K562 (cell line): ENCODE data around the gene CDC25B. TPM values are rescaled to one million over a fixed set of nuclear protein-coding genes. Genes with fewer than 3 reads are reported as not detected.

Source experiments
- ATAC-seq: fragments of 200-7000 bp; cut with Tn5 transposase; 3 replicates; pipeline ENCODE4 v1.9.1; 2020; ENCODE audit warnings: moderate library complexity
- BruUV-seq: library from RNA; stranded (reverse); fragments of 400-500 nt; replicated peaks from 2 replicates; lab custom pipeline; 2021; lab: Mats Ljungman, UMichigan
- CTCF ChIA-PET: fragments of 300-600 bp; formaldehyde crosslinking; extraction: SDS; loops from one replicate; lab custom pipeline; 2021; ENCODE audit warnings: low intra/inter-chr PET ratio; lab: Yijun Ruan, JAX
- POLR2A ChIA-PET: fragments of 300-600, 350-650 bp; sonication (Branson Sonifier 250); formaldehyde crosslinking; extraction: SDS; loops from one replicate; lab custom pipeline; 2021; ENCODE audit warnings: antibody characterized with exemption, inconsistent platforms; lab: Yijun Ruan, JAX
- DNase-seq, 4 experiments: peaks; one replicate each; pipeline versions ENCODE4 v3.0.0 to v3.0.0-alpha.2; 2011 to 2018; ENCODE audit warnings: low spot score in 3 of 4, mixed read lengths in 3 of 4; ENCODE audit errors: extremely low read depth in 1 of 4
- FAIRE-seq: peaks from 2 replicates; lab custom pipeline; 2011; peaks lifted over from hg19 to GRCh38; lab: Jason Lieb, UNC
- H2AFZ ChIP-seq: 2 replicates; pipeline ENCODE4 v1.6.0; 2011; ENCODE audit warnings: low read depth, low read length, control low read depth, inconsistent platforms
- H3K27ac ChIP-seq: fragments of 200-600 bp; 3 replicates; pipeline ENCODE4 v1.8.0; 2011; ENCODE audit warnings: low read depth, mild to moderate bottlenecking, control low read depth, inconsistent platforms, low read length, moderate library complexity, mixed read lengths; ENCODE audit errors: extremely low read depth
- H3K27me3 ChIP-seq, 2 experiments: fragments of 300-600 bp in 1 of 2; 2 replicates in 1 of 2; 3 replicates in 1 of 2; pipeline versions ENCODE4 v1.6.0 to v1.8.0; 2011; ENCODE audit warnings: inconsistent platforms in 2 of 2, low read length in 2 of 2, mild to moderate bottlenecking in 1 of 2, mixed read lengths in 1 of 2, moderate library complexity in 1 of 2; ENCODE audit not compliant: control insufficient read depth in 2 of 2, insufficient read depth in 2 of 2
- H3K36me3 ChIP-seq: fragments of 300-600 bp; 3 replicates; pipeline ENCODE4 v1.8.0; 2011; ENCODE audit warnings: mild to moderate bottlenecking, low read length, inconsistent platforms; ENCODE audit not compliant: control insufficient read depth, insufficient read depth
- H3K4me1 ChIP-seq, 2 experiments: fragments of 200-600 bp in 1 of 2; replicated peaks in 1 of 2; 2 replicates in 1 of 2; 3 replicates in 1 of 2; pipeline versions ENCODE4 v1.5.1 to v1.8.0; 2011; ENCODE audit warnings: inconsistent platforms in 2 of 2, low read length in 2 of 2, mild to moderate bottlenecking in 1 of 2, mixed read lengths in 1 of 2, moderate library complexity in 1 of 2; ENCODE audit not compliant: control insufficient read depth in 2 of 2, insufficient read depth in 2 of 2
- H3K4me2 ChIP-seq: 2 replicates; pipeline ENCODE4 v1.6.1; 2011; ENCODE audit warnings: low read length, control low read depth, inconsistent platforms, mixed read lengths; ENCODE audit not compliant: insufficient read depth
- H3K4me3 ChIP-seq: fragments of 200-600 bp; sonication (generic), shearing (Covaris generic); 2 replicates; pipeline ENCODE4 v1.5.1; 2016; ENCODE audit warnings: control low read depth, inconsistent platforms
- H3K79me2 ChIP-seq: fragments of 200-600 bp; 3 replicates; pipeline ENCODE4 v1.8.0; 2011; ENCODE audit warnings: low read length, inconsistent platforms; ENCODE audit not compliant: control insufficient read depth, insufficient read depth
- H3K9ac ChIP-seq, 2 experiments: 2 replicates each; pipeline versions ENCODE4 v1.6.0 to v1.6.1; 2011; ENCODE audit warnings: low read depth in 2 of 2, low read length in 2 of 2, control low read depth in 1 of 2, inconsistent platforms in 1 of 2, mild to moderate bottlenecking in 1 of 2, mixed read lengths in 1 of 2; ENCODE audit not compliant: insufficient read depth in 1 of 2
- H3K9me1 ChIP-seq: one replicate; pipeline ENCODE4 v1.6.0; 2011; ENCODE audit warnings: inconsistent platforms, mild to moderate bottlenecking, low read length, moderate library complexity; ENCODE audit not compliant: control insufficient read depth, insufficient read depth
- H3K9me3 ChIP-seq: replicated peaks from 2 replicates; pipeline ENCODE4 v1.5.1; 2011; ENCODE audit warnings: low read depth, low read length, inconsistent platforms; ENCODE audit not compliant: control insufficient read depth, insufficient read depth
- H4K20me1 ChIP-seq: replicated peaks from 2 replicates; pipeline ENCODE4 v1.6.1; 2011; ENCODE audit warnings: low read length, inconsistent platforms, mixed read lengths; ENCODE audit not compliant: control insufficient read depth, insufficient read depth
- CHAMP1 ChIP-seq: fragments of 450-650 bp; IDR thresholded peaks from 2 replicates; pipeline ENCODE4 v1.6.1; 2016; ENCODE audit warnings: mild to moderate bottlenecking
- DIDO1 ChIP-seq: fragments of 450-650 bp; IDR thresholded peaks from 2 replicates; pipeline ENCODE4 v1.6.1; 2016; ENCODE audit warnings: low read depth, missing biosample characterization, missing genetic modification characterization
- HIVEP1 ChIP-seq: fragments of 250-450 bp; sonication (Bioruptor Pico); IDR thresholded peaks from 2 replicates; pipeline ENCODE4 v1.4.0; 2020; ENCODE audit warnings: mild to moderate bottlenecking
- NCOA4 ChIP-seq: fragments of 450-650 bp; IDR thresholded peaks from 2 replicates; pipeline ENCODE4 v1.6.1; 2018; ENCODE audit warnings: mild to moderate bottlenecking; ENCODE audit not compliant: partially characterized antibody
- PATZ1 ChIP-seq: fragments of 250-450 bp; sonication (Bioruptor Pico); IDR thresholded peaks from 2 replicates; pipeline ENCODE4 v1.5.0; 2020; ENCODE audit warnings: mild to moderate bottlenecking, borderline replicate concordance
- PCBP2 ChIP-seq: fragments of 200-400 bp; formaldehyde crosslinking; IDR thresholded peaks from 2 replicates; pipeline ENCODE4 v1.6.1; 2018; ENCODE audit warnings: low read length, low read depth, mild to moderate bottlenecking, moderate library complexity; ENCODE audit not compliant: poor library complexity, severe bottlenecking
- SIN3A ChIP-seq, 2 experiments: fragments of 150-350 bp in 1 of 2; IDR thresholded peaks; 2 replicates each; pipeline ENCODE4 v1.6.1; 2011 to 2016; ENCODE audit warnings: borderline replicate concordance in 2 of 2, low read depth in 2 of 2, low read length in 2 of 2, mild to moderate bottlenecking in 2 of 2, moderate library complexity in 2 of 2; ENCODE audit not compliant: control insufficient read depth in 1 of 2
- ZNF77 ChIP-seq: fragments of 250-450 bp; sonication (Bioruptor Pico); IDR thresholded peaks from 2 replicates; pipeline ENCODE4 v1.5.0; 2020
- WGBS: fragments of 100-300 bp; shearing (Covaris generic); methylation state at CpG from one replicate; pipeline ENCODE4 v1.1.6; 2016; ENCODE audit warnings: low coverage, mixed read lengths; ENCODE audit not compliant: insufficient coverage; ENCODE audit errors: missing lambda C conversion rate; 5-methylcytosine and 5-hydroxymethylcytosine counted together
- in situ Hi-C: fragments of 300-500 bp; cut with MboI; formaldehyde crosslinking; loops from 4 replicates; pipeline ENCODE4 v1.15.0; 2018; ENCODE audit warnings: inconsistent platforms, mixed read lengths
- intact Hi-C: fragments of 100-400 bp; cut with micrococcal nuclease; formaldehyde crosslinking; loops from 2 replicates; pipeline ENCODE4 v1.14.2; 2022
- polyA plus RNA-seq, 8 experiments: library from polyadenylated mRNA; depleted of rRNA in 4 of 8; stranded (reverse) in 5 of 8; unstranded in 3 of 8; fragments of >200 nt; fragmentation: Nextera tagmentation in 2 of 8; fragmentation: Illumina TruSeq in 1 of 8; extraction: Ambion mirVana in 2 of 8; extraction: Trizol in 1 of 8; gene quantifications; 2 replicates each; pipeline versions ENCODE4 v1.2.1 to v1.2.3, GENCODE V29; 2011 to 2014; ENCODE audit warnings: inconsistent platforms in 1 of 8, missing spikeins in 1 of 8
- total RNA-seq, 7 experiments: library from RNA; depleted of rRNA in 6 of 7; stranded (reverse); fragments of >200 nt in 6 of 7; fragmentation: Illumina TruSeq in 2 of 7; extraction: Trizol in 2 of 7; gene quantifications; 2 replicates each; pipeline versions ENCODE4 v1.2.1 to v1.2.3, GENCODE V29; 2011 to 2021; ENCODE audit warnings: low replicate concordance in 1 of 7
- TF ChIP-seq, protein P1 (sequence below): fragments of 450-650 bp; IDR thresholded peaks from 2 replicates; pipeline ENCODE4 v1.6.1; 2016; ENCODE audit warnings: low read depth

The CDC25B gene
- total and polyA plus RNA-seq, 9 of the 15 experiments (the other 6 are each of a cell fraction or from before 2014, with no cell fraction given) = 2.3 to 35.7 (median 9.5) TPM

DNA sequence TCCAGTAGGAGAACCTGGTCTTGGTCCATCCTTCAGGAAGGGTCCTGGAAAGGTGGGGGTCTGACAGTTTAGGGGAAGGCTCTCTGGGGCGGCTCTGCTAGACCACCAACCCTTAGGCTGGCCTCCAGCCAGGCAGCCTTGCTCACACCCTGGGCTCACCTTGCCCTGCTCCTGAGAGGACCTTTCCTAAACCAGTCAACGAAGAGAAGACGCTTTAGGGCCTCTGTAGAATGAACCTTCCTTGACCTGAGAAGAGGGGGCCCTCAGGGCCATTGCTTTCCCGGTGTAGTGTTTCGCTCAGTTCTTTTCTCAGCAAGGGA, 1.1 kb downstream of the CDC25B start:
- Histone ChIP-seq H3K4me3 (peak overlapping the region; percentile 55), H3K36me3 (peaks cover 32% of the 10 kb centered on the region; the same call in 2 of the 3 replicates), H3K27ac (no peak overlapping the region), H3K9ac (peak overlapping the region; percentile 61 to 93), H3K4me1 (peaks cover 14 to 44% of the 10 kb centered on the region in 2 experiments; a peak in 4 of 5 replicates), H3K9me3 (no peaks in the 10 kb centered on the region), H4K20me1 (no peaks in the 10 kb centered on the region), H3K4me2 (peak overlapping the region; percentile 80), H3K79me2 (peaks cover 12% of the 10 kb centered on the region; the same call in 2 of the 3 replicates), H2AFZ (no peak overlapping the region), H3K27me3 (no peaks in the 10 kb centered on the region), H3K9me1 (no peaks in the 10 kb centered on the region)
- FAIRE-seq (no peak), ATAC-seq (peak; percentile 8; the same call in 1 of the 3 replicates), DNase-seq (no peak)
- WGBS = 0% methylated on average over 2 of the region's 5 CpGs
- in situ Hi-C loops = no loop called here
- POLR2A ChIA-PET = interaction anchor here (0.6 kb wide), 1 partner anchor 12 kb away, joined by 3 read pairs; no protein-coding TSS in a partner anchor
- CTCF ChIA-PET = no interaction called here
- BruUV-seq = no TSS peak
- intact Hi-C loops = no loop called here
- TF ChIP-seq CHAMP1 (no peak), ZNF77 (CRISPR knock-in tag) (no peak), PCBP2 (no peak), HIVEP1 (no peak), PATZ1 (no peak), DIDO1 (tag) (no peak), SIN3A (IDR thresholded peaks at IDR 0.05; ENCODE audit: borderline replicate concordance in 2 of 2, control insufficient read depth in 1 of 2, low read depth in 2 of 2, low read length in 2 of 2) (no peak), NCOA4 (no peak)
- TF ChIP-seq, protein P1, sequence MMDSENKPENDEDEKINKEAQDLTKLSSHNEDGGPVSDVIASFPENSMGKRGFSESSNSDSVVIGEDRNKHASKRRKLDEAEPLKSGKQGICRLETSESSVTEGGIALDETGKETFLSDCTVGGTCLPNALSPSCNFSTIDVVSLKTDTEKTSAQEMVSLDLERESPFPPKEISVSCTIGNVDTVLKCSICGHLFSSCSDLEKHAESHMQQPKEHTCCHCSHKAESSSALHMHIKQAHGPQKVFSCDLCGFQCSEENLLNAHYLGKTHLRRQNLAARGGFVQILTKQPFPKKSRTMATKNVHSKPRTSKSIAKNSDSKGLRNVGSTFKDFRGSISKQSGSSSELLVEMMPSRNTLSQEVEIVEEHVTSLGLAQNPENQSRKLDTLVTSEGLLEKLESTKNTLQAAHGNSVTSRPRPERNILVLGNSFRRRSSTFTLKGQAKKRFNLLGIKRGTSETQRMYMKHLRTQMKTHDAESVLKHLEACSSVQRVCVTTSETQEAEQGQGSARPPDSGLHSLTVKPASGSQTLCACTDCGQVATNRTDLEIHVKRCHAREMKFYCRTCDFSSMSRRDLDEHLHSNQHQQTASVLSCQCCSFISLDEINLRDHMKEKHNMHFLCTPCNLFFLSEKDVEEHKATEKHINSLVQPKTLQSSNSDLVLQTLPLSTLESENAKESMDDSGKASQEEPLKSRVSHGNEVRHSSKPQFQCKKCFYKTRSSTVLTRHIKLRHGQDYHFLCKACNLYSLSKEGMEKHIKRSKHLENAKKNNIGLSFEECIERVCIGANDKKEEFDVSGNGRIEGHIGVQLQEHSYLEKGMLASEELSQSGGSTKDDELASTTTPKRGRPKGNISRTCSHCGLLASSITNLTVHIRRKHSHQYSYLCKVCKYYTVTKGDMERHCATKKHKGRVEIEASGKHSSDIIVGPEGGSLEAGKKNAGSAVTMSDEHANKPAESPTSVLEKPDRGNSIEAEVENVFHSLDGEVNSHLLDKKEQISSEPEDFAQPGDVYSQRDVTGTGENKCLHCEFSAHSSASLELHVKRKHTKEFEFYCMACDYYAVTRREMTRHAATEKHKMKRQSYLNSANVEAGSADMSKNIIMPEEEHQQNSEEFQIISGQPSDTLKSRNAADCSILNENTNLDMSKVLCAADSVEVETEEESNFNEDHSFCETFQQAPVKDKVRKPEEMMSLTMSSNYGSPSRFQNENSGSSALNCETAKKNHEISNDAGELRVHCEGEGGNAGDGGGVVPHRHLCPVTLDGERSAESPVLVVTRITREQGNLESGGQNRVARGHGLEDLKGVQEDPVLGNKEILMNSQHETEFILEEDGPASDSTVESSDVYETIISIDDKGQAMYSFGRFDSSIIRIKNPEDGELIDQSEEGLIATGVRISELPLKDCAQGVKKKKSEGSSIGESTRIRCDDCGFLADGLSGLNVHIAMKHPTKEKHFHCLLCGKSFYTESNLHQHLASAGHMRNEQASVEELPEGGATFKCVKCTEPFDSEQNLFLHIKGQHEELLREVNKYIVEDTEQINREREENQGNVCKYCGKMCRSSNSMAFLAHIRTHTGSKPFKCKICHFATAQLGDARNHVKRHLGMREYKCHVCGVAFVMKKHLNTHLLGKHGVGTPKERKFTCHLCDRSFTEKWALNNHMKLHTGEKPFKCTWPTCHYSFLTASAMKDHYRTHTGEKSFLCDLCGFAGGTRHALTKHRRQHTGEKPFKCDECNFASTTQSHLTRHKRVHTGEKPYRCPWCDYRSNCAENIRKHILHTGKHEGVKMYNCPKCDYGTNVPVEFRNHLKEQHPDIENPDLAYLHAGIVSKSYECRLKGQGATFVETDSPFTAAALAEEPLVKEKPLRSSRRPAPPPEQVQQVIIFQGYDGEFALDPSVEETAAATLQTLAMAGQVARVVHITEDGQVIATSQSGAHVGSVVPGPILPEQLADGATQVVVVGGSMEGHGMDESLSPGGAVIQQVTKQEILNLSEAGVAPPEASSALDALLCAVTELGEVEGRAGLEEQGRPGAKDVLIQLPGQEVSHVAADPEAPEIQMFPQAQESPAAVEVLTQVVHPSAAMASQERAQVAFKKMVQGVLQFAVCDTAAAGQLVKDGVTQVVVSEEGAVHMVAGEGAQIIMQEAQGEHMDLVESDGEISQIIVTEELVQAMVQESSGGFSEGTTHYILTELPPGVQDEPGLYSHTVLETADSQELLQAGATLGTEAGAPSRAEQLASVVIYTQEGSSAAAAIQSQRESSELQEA = no peak
